ENCODE results near the gene PBX4. TPM values are rescaled to one million over a fixed set of nuclear protein-coding genes. Genes with fewer than 3 reads are reported as not detected.

The PBX4 gene
- total RNA-seq, 1 donor from 2014 or later: 5.2 TPM

GRCh38 chr19:19530423-19530804 is 88.1 kb downstream of the PBX4 start:
- peaks cover 5% of the 10 kb centered on the region for H3K36me3 Mint-ChIP-seq (ENCODE audit: insufficient read depth)
- no peak for TF ChIP-seq CTCF (IDR thresholded peaks at IDR 0.05; ENCODE audit: unreplicated experiment)
- no peak for DNase-seq (ENCODE audit: low spot score, unreplicated experiment)
- no peaks in the 10 kb centered on the region for H3K4me1 Mint-ChIP-seq (ENCODE audit: low read depth)
- no peaks in the 10 kb centered on the region for H3K9me3 Mint-ChIP-seq (ENCODE audit: low read depth)
- H3K27ac Mint-ChIP-seq: no peak overlapping the region
- peaks cover 7% of the 10 kb centered on the region for H3K27me3 Mint-ChIP-seq
- H3K4me3 Mint-ChIP-seq (ENCODE audit: low read depth): no peak overlapping the region

DNA sequence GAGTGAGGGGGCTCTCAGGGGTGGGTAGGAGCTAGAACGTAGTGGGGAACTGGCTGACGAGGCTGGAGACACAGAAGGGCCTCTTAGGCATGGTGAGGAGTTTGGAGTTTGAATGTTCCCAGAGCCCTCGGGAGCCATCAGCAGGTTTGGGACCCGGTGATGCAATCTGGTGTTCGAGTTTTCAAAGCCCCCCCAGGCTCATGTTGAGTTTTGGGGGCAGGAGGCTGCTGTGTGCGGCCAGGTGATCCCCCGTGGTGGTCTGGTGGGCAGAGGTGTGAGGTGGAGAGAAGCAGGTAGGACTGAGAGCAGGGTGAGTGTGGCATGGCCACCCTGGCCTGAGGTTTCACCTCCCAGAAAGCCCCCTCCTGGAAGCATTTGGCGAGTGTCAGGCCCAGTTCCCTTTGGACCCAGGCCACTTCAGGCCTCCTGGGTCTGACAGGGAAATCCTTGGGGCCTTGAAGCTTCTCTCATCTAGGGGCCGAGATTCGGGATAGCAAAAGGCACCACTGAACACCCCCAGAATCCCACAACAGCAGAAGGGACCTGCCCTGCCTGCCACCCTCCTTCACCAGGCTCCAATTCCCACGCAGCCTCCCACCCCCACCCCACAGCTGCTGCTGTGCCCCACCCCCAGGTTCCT is 88.6 kb downstream of the PBX4 start:
- Mint-ChIP-seq H3K9me3 (ENCODE audit: low read depth) (no peaks in the 10 kb centered on the region), H3K27ac (no peak overlapping the region), H3K27me3 (peaks cover 7% of the 10 kb centered on the region), H3K4me1 (ENCODE audit: low read depth) (no peaks in the 10 kb centered on the region), H3K36me3 (ENCODE audit: insufficient read depth) (peaks cover 5% of the 10 kb centered on the region), H3K4me3 (ENCODE audit: low read depth) (no peak overlapping the region)
- no peak for DNase-seq (ENCODE audit: low spot score, unreplicated experiment)
- TF ChIP-seq CTCF (IDR thresholded peaks at IDR 0.05; ENCODE audit: unreplicated experiment): no peak

DNA sequence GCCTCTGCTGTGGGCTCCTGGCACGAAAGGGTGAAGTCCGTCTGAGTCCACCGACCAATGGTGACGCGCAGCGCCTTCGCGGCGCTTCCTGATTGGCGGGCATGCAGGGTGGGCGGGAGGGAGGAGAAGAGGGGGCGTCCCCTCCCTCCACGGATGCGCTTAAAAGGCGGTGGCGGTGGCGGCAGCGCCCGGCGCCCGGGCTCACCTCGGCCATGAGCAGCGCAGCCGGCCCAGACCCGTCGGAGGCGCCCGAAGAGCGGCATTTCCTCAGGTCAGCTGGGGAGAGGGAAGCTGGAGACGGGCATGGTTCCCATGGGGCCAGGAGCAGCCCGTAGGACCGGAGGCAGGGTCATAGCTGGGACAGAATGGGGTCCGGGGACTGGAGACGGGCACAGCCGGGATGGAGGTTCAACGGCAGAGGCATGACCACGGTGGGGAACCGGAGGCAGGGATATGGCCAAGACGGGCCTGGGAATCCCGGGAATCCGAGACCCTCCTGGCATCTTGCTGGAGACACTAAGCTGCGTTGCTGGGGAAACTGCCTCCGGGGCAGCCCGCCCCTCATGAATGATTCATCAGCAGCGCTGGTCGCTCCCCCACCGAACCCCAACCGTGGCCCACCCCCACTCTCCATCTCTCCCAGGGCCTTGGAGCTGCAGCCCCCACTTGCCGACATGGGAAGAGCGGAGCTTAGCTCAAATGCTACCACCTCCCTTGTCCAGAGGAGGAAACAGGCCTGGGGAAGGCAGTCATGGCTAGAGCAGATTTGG is 89.6 kb downstream of the PBX4 start, which contains the start of gene YJEFN3:
TSS of gene YJEFN3 (plus strand) at position 191 of the 770 bp plus-strand sequence. CDS start at position 213, 22 bp downstream.
- H3K9me3 Mint-ChIP-seq (ENCODE audit: low read depth): no peaks in the 10 kb centered on the region
- H3K36me3 Mint-ChIP-seq (ENCODE audit: insufficient read depth): peaks cover 3% of the 10 kb centered on the region
- DNase-seq (ENCODE audit: low spot score, unreplicated experiment): no peak
- H3K27me3 Mint-ChIP-seq: peaks cover 2% of the 10 kb centered on the region
- H3K27ac Mint-ChIP-seq: no peak within 1 kb of the TSS
- H3K4me1 Mint-ChIP-seq (ENCODE audit: low read depth): no peaks in the 10 kb centered on the region
- no peak within 1 kb of the TSS for H3K4me3 Mint-ChIP-seq (ENCODE audit: low read depth)
- TF ChIP-seq CTCF (IDR thresholded peaks at IDR 0.05; ENCODE audit: unreplicated experiment): no peak

- H3K4me3 Mint-ChIP-seq (ENCODE audit: low read depth): no peak overlapping the region
- TF ChIP-seq CTCF (IDR thresholded peaks at IDR 0.05; ENCODE audit: unreplicated experiment): no peak
- H3K27ac Mint-ChIP-seq: no peak overlapping the region
Measured at GRCh38 chr19:19527674-19528625, 90.5 kb downstream of the PBX4 start.

GRCh38 chr19:19527371-19527656 is 91.2 kb downstream of the PBX4 start:
- no peaks in the 10 kb centered on the region for H3K4me1 Mint-ChIP-seq (ENCODE audit: low read depth)
- H3K4me3 Mint-ChIP-seq (ENCODE audit: low read depth): no peak overlapping the region
- no peaks in the 10 kb centered on the region for H3K9me3 Mint-ChIP-seq (ENCODE audit: low read depth)
- TF ChIP-seq CTCF (IDR thresholded peaks at IDR 0.05; ENCODE audit: unreplicated experiment): no peak
- H3K27ac Mint-ChIP-seq: no peak overlapping the region
- no peaks in the 10 kb centered on the region for H3K27me3 Mint-ChIP-seq
- peaks cover 5% of the 10 kb centered on the region for H3K36me3 Mint-ChIP-seq (ENCODE audit: insufficient read depth)
- no peak for DNase-seq (ENCODE audit: low spot score, unreplicated experiment)

More at GRCh38 chr19:19527674-19528625, 90.5 kb downstream of the PBX4 start:
- H3K36me3 Mint-ChIP-seq (ENCODE audit: insufficient read depth): peaks cover 3% of the 10 kb centered on the region
- no peaks in the 10 kb centered on the region for H3K4me1 Mint-ChIP-seq (ENCODE audit: low read depth)
- no peak for DNase-seq (ENCODE audit: low spot score, unreplicated experiment)
- H3K9me3 Mint-ChIP-seq (ENCODE audit: low read depth): no peaks in the 10 kb centered on the region
- no peaks in the 10 kb centered on the region for H3K27me3 Mint-ChIP-seq
